Nephron (organoid): ENCODE measurements around the gene CDH13.
A peak's percentile ranks its signal among the peaks of the same experiment; 100 is the strongest.

ENCODE experiments used
- H3K27ac Mint-ChIP-seq, 3 experiments: 2 replicates each; pipeline ENCODE4 v1.8.0; 2020; ENCODE audit warnings: mixed read lengths in 3 of 3, mild to moderate bottlenecking in 2 of 3, moderate library complexity in 1 of 3
- H3K27me3 Mint-ChIP-seq: 2 replicates; pipeline ENCODE4 v1.8.0; 2021; ENCODE audit warnings: low read depth, mild to moderate bottlenecking, moderate library complexity, mixed read lengths
- H3K36me3 Mint-ChIP-seq: 2 replicates; pipeline ENCODE4 v1.8.0; 2020; ENCODE audit warnings: low read depth, mixed read lengths
- H3K4me1 Mint-ChIP-seq: 2 replicates; pipeline ENCODE4 v1.8.0; 2020; ENCODE audit warnings: mixed read lengths
- H3K4me3 Mint-ChIP-seq, 3 experiments: 2 replicates each; pipeline ENCODE4 v1.8.0; 2020; ENCODE audit warnings: mild to moderate bottlenecking in 3 of 3, mixed read lengths in 3 of 3, moderate library complexity in 2 of 3
- H3K9me3 Mint-ChIP-seq: 2 replicates; pipeline ENCODE4 v1.8.0; 2020; ENCODE audit warnings: mixed read lengths
- CTCF ChIP-seq, 3 experiments: fragments of 200-600 bp; sonication (generic); IDR thresholded peaks; one replicate each; pipeline ENCODE4 v1.5.0; 2021; ENCODE audit warnings: antibody characterized with exemption in 3 of 3; ENCODE audit not compliant: unreplicated experiment in 3 of 3

Gene CDH13

GRCh38 chr16:83128041-83128440 is 501.3 kb downstream of the CDH13 start:
- peaks cover 3% of the 10 kb centered on the region for H3K27me3 Mint-ChIP-seq
- TF ChIP-seq CTCF (IDR thresholded peaks at IDR 0.05; ENCODE audit: unreplicated experiment in 3 of 3), result no peak
- peaks cover 5% of the 10 kb centered on the region for H3K36me3 Mint-ChIP-seq
- H3K4me3 Mint-ChIP-seq, result no peak overlapping the region
- H3K27ac Mint-ChIP-seq, result no peak overlapping the region
- no peaks in the 10 kb centered on the region for H3K4me1 Mint-ChIP-seq
- peaks cover 9% of the 10 kb centered on the region for H3K9me3 Mint-ChIP-seq

DNA sequence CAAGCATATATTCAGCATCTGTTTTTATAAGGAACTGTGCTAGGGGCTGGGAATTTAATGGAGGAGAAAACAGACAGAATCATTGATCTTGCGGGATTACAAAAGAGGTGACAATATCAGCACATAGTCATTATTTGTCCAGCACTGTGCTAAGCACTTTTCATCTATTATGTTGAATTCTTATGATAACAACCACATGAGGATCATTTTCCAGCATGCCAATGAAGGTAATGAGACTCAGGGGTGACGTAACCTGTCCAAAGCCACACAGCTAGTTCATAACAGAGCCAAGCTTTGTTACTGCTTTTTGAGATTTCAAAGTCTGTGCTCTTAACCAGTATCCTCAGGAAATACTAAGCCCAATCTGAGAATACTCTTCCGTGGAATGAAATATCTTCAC is 503.3 kb downstream of the CDH13 start:
- Mint-ChIP-seq H3K36me3 (peaks cover 5% of the 10 kb centered on the region), H3K4me1 (no peaks in the 10 kb centered on the region), H3K9me3 (peaks cover 9% of the 10 kb centered on the region), H3K4me3 (no peak overlapping the region), H3K27ac (no peak overlapping the region), H3K27me3 (peaks cover 3% of the 10 kb centered on the region)
- TF ChIP-seq CTCF (IDR thresholded peaks at IDR 0.05; ENCODE audit: unreplicated experiment in 3 of 3), result no peak

DNA sequence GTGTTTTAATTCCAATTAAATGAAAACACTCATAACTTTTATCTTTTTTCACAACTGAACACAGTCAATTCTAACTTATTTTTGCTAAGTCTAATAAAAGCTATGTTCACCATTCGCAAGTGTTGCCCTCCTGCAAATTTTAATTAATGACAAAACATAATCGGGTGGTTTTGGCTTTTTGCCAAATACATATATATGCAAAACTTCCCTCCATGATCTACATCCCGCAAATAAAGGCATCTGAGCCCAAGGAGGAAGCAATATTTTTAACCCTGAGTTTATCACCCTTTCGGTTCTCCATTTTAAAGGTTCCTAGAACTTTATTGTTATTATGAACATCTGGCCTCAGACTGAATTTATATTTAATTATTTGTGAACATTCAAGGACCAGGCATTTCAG is 507.9 kb downstream of the CDH13 start:
- Mint-ChIP-seq H3K4me3 (no peak overlapping the region), H3K27ac (no peak overlapping the region), H3K36me3 (no peaks in the 10 kb centered on the region), H3K9me3 (no peaks in the 10 kb centered on the region), H3K4me1 (peaks cover 16% of the 10 kb centered on the region), H3K27me3 (peaks cover 4% of the 10 kb centered on the region)
- TF ChIP-seq CTCF (IDR thresholded peaks at IDR 0.05; ENCODE audit: unreplicated experiment in 3 of 3), result no peak

- Mint-ChIP-seq H3K4me1 (peaks cover 16% of the 10 kb centered on the region), H3K9me3 (no peaks in the 10 kb centered on the region), H3K27ac (no peak overlapping the region), H3K27me3 (peaks cover 9% of the 10 kb centered on the region), H3K36me3 (no peaks in the 10 kb centered on the region), H3K4me3 (peak overlapping the region in 1 of 3 experiments; percentile 39)
- no peak for TF ChIP-seq CTCF (IDR thresholded peaks at IDR 0.05; ENCODE audit: unreplicated experiment in 3 of 3)
Measured at GRCh38 chr16:83136419-83136818, 509.6 kb downstream of the CDH13 start.

DNA sequence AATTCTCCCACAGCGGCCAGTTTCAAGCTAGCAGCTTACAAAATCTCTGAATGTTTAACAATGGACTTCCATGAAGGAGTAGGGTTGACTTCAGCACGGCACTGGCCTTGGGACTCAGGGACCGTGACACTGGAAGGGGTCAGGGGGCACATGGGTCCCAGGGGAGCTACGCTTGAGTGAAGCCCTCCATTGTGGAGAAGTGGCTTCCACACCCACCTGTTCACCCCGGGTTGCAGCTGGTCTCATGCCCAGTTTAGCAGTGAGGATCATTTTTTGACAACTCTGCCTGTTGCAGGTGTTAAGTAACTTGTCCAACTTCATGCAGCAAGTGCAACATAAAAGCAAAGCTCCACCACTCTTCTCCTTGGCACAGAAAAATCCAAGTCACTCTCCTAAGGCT is 510.2 kb downstream of the CDH13 start:
- H3K4me1 Mint-ChIP-seq, result peaks cover 16% of the 10 kb centered on the region
- H3K27ac Mint-ChIP-seq, result no peak overlapping the region
- no peak overlapping the region for H3K4me3 Mint-ChIP-seq
- peaks cover 9% of the 10 kb centered on the region for H3K27me3 Mint-ChIP-seq
- H3K36me3 Mint-ChIP-seq, result no peaks in the 10 kb centered on the region
- no peak for TF ChIP-seq CTCF (IDR thresholded peaks at IDR 0.05; ENCODE audit: unreplicated experiment in 3 of 3)
- no peaks in the 10 kb centered on the region for H3K9me3 Mint-ChIP-seq

DNA sequence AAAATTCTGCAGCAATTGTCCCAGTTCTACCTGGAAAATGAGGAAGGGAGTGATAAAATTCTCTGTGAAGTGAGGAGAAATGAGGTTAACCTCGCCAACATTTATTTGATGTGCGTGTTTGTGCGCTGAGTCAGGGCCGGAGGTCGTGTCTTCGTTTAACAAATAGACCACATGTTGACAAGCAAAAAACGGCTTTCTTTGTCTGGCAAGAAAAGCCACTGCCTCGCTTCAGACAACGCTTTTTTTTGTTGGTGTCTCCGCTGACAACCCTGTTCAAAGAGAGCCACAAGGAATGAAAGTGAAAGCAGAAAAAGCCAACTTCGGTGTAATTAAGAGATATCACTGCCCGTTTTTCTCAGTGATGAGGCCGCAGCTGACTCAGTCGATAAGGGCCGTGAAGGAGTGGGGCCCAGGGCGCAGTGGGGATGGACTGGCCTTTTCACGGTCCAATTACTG is 510.6 kb downstream of the CDH13 start:
- H3K27ac Mint-ChIP-seq, result peak overlapping the region in 2 of 3 experiments; percentile 39 to 44
- H3K36me3 Mint-ChIP-seq, result no peaks in the 10 kb centered on the region
- TF ChIP-seq CTCF (IDR thresholded peaks at IDR 0.05; ENCODE audit: unreplicated experiment in 3 of 3), result no peak
- H3K4me1 Mint-ChIP-seq, result peaks cover 16% of the 10 kb centered on the region
- no peaks in the 10 kb centered on the region for H3K9me3 Mint-ChIP-seq
- peaks cover 9% of the 10 kb centered on the region for H3K27me3 Mint-ChIP-seq
- H3K4me3 Mint-ChIP-seq, result peak overlapping the region in 2 of 3 experiments; percentile 17 to 68
